Calu3 (cell line): Measurements from ENCODE around the gene MAFF. TPM values are rescaled to one million over a fixed set of nuclear protein-coding genes. Genes with fewer than 3 reads are reported as not detected.
A peak's percentile ranks its signal among the peaks of the same experiment; 100 is the strongest.
"Not testable (repeated sequence)": the region's sequence is repeated elsewhere in the genome, so short reads cannot be mapped to it uniquely, and the experiment has no call there.

Source experiments
- Bru-seq: library from RNA; stranded (reverse); fragments of 400-500 nt; gene quantifications from one replicate; lab custom pipeline; 2021; lab: Mats Ljungman, UMichigan
- BruChase-seq, 2 experiments: library from RNA; stranded (reverse); fragments of 400-500 nt; gene quantifications; one replicate each; lab custom pipeline; 2021; lab: Mats Ljungman, UMichigan
- BruUV-seq: library from RNA; stranded (reverse); fragments of 400-500 nt; replicated peaks from 2 replicates; lab custom pipeline; 2021; lab: Mats Ljungman, UMichigan
- CTCF ChIA-PET: fragments of 300-600 bp; sonication (Branson Sonifier 250); formaldehyde crosslinking; loops from one replicate; lab custom pipeline; 2022; ENCODE audit warnings: antibody characterized with exemption; lab: Charles Lee
- DNase-seq: peaks from one replicate; pipeline ENCODE4 v3.0.0; 2022
- H3K27ac Mint-ChIP-seq: one replicate; pipeline ENCODE4 v1.8.0; 2022; ENCODE audit warnings: mixed read lengths; ENCODE audit not compliant: unreplicated experiment
- H3K27me3 Mint-ChIP-seq: one replicate; pipeline ENCODE4 v1.8.0; 2022; ENCODE audit warnings: mixed read lengths; ENCODE audit not compliant: unreplicated experiment
- H3K36me3 Mint-ChIP-seq: one replicate; pipeline ENCODE4 v1.8.0; 2022; ENCODE audit warnings: mild to moderate bottlenecking, moderate library complexity, mixed read lengths; ENCODE audit not compliant: insufficient read depth, unreplicated experiment
- H3K4me1 Mint-ChIP-seq: one replicate; pipeline ENCODE4 v1.8.0; 2022; ENCODE audit warnings: mild to moderate bottlenecking, low read depth, mixed read lengths; ENCODE audit not compliant: unreplicated experiment
- H3K4me3 Mint-ChIP-seq: one replicate; pipeline ENCODE4 v1.8.0; 2022; ENCODE audit warnings: mild to moderate bottlenecking, low read depth, moderate library complexity, mixed read lengths; ENCODE audit not compliant: unreplicated experiment
- H3K9me3 Mint-ChIP-seq: one replicate; pipeline ENCODE4 v1.8.0; 2022; ENCODE audit warnings: low read depth, mixed read lengths; ENCODE audit not compliant: unreplicated experiment
- CTCF ChIP-seq: fragments of 200-600 bp; IDR thresholded peaks from one replicate; pipeline ENCODE4 v1.8.0; 2022; ENCODE audit warnings: antibody characterized with exemption; ENCODE audit not compliant: unreplicated experiment
- intact Hi-C: fragments of 100-400 bp; cut with micrococcal nuclease; formaldehyde crosslinking; loops from one replicate; pipeline ENCODE4 v1.10.0; 2022; ENCODE audit not compliant: unreplicated experiment
- long read RNA-seq: library from polyadenylated mRNA; stranded (forward); transcript quantifications from one replicate; pipeline ENCODE4 v2.0.0, GENCODE V29; 2022
- total RNA-seq: library from RNA; stranded (reverse); gene quantifications from 2 replicates; pipeline ENCODE4 v1.2.3, GENCODE V29; 2022

The MAFF gene
- total RNA-seq (62.4 and 64.8 TPM in 2 replicates), Bru-seq, nascent RNA (percentile 87 among the genes with signal in this experiment), BruChase-seq, experiment 1, labeled RNA remaining after a 6-hour chase (percentile 79 among the genes with signal in this experiment), BruChase-seq, experiment 2, labeled RNA remaining after a 2-hour chase (percentile 85 among the genes with signal in this experiment)
- long read RNA-seq, transcript MAFF-201 (3 exons, 2,490 nt): major isoform, 123 of 142 reads
- long read RNA-seq, partial matches to known transcripts: 2 of 142 reads
- long read RNA-seq, other reads (novel, unspliced or antisense): 16 of 142 reads

GRCh38 chr22:38201711-38202436 lies at the start of gene MAFF:
Gene MAFF, plus strand, starts transcription at chr22:38201994. Its CDS starts 11,860 bp downstream, at chr22:38213854.
- CTCF ChIA-PET: interaction anchor here (0.9 to 1.3 kb wide), 3 partner anchors 20 to 87 kb away, joined by 3 to 8 read pairs (median 4); partner anchors contain the start of gene PLA2G6
- no peaks in the 10 kb centered on the region for H3K9me3 Mint-ChIP-seq
- peaks cover 60% of the 10 kb centered on the region for H3K36me3 Mint-ChIP-seq
- intact Hi-C loops: no loop called here
- peak within 1 kb of the TSS; percentile 78 for H3K4me3 Mint-ChIP-seq
- peak; percentile 97 for DNase-seq
- no peak for TF ChIP-seq CTCF
- no peaks in the 10 kb centered on the region for H3K27me3 Mint-ChIP-seq
- peaks cover 39% of the 10 kb centered on the region for H3K4me1 Mint-ChIP-seq
- BruUV-seq: no TSS peak
- H3K27ac Mint-ChIP-seq: peak within 1 kb of the TSS; percentile 82

- no peaks in the 10 kb centered on the region for H3K36me3 Mint-ChIP-seq
- BruUV-seq: no TSS peak
- no peaks in the 10 kb centered on the region for H3K27me3 Mint-ChIP-seq
- no peak overlapping the region for H3K27ac Mint-ChIP-seq
- no peak overlapping the region for H3K4me3 Mint-ChIP-seq
- peaks cover 4% of the 10 kb centered on the region for H3K9me3 Mint-ChIP-seq
- CTCF ChIA-PET: no interaction called here
- intact Hi-C loops: no loop called here
- peaks cover 14% of the 10 kb centered on the region for H3K4me1 Mint-ChIP-seq
- DNase-seq: no peak
- no peak for TF ChIP-seq CTCF
These were observed 47.8 kb upstream of the MAFF start for GRCh38 chr22:38153821-38154562.

DNA sequence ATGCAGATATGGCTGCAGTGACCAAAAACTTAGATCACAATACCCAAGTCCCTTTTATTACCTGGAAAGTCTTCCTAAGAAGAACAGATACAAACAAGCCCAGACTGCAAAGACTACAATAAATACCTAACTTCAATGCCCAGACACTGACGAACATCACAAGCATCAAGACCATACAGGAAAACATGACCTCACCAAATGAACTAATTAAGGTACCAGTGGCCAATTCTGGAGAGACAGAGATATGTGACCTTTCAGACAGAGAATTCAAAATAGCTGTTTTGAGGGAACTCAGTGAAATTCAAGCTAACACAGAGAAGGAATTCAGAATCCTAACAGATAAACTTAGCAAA lies 47.3 kb upstream of the MAFF start:
- H3K4me1 Mint-ChIP-seq: peaks cover 14% of the 10 kb centered on the region
- BruUV-seq, H3K9me3 Mint-ChIP-seq, CTCF ChIA-PET, intact Hi-C loops, H3K27ac Mint-ChIP-seq, H3K27me3 Mint-ChIP-seq, H3K4me3 Mint-ChIP-seq, DNase-seq, H3K36me3 Mint-ChIP-seq: not testable (repeated sequence)

- Mint-ChIP-seq H3K9me3 (no peaks in the 10 kb centered on the region), H3K27ac (no peak overlapping the region), H3K4me1 (peaks cover 14% of the 10 kb centered on the region), H3K4me3 (no peak overlapping the region), H3K36me3 (no peaks in the 10 kb centered on the region), H3K27me3 (no peaks in the 10 kb centered on the region)
- no TSS peak for BruUV-seq
- no peak for TF ChIP-seq CTCF
- intact Hi-C loops: no loop called here
- CTCF ChIA-PET: no interaction called here
- DNase-seq: no peak
These were observed 46.1 kb upstream of the MAFF start for GRCh38 chr22:38155703-38156102.
